NCI-H526 (cell line): ENCODE results near the gene DESI1.
"Not testable (repeated sequence)": the region's sequence is repeated elsewhere in the genome, so short reads cannot be mapped to it uniquely, and the experiment has no call there.

ENCODE experiments used
- DNase-seq, 2 experiments: peaks; one replicate each; lab custom pipeline; 2025; lab: John Stamatoyannopoulos, UW

The DESI1 gene

GRCh38 chr22:41558241-41558630 lies 62.6 kb downstream of the DESI1 start:
- not testable (repeated sequence) for DNase-seq

GRCh38 chr22:41557401-41558240 lies 63.2 kb downstream of the DESI1 start:
- no peak for DNase-seq

DNA sequence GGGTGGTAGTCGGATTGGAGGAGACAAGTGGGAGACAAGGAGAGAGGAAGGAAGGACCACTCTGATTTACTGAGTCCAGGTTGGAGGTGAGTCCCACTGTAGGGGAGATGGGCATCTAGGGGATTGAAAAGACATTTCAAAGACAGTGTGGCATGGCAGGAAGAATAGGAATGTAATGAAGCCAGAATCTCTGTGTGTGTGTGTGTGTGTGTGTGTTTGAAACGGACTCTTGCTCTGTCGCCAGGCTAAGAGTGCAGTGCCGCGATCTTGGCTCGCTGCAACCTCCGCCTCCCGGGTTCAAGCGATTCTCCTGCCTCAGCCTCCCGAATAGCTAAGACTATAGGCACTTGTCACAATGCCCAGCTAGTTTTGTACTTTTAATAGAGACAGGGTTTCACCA lies 64.3 kb downstream of the DESI1 start:
- DNase-seq: no peak

DNA sequence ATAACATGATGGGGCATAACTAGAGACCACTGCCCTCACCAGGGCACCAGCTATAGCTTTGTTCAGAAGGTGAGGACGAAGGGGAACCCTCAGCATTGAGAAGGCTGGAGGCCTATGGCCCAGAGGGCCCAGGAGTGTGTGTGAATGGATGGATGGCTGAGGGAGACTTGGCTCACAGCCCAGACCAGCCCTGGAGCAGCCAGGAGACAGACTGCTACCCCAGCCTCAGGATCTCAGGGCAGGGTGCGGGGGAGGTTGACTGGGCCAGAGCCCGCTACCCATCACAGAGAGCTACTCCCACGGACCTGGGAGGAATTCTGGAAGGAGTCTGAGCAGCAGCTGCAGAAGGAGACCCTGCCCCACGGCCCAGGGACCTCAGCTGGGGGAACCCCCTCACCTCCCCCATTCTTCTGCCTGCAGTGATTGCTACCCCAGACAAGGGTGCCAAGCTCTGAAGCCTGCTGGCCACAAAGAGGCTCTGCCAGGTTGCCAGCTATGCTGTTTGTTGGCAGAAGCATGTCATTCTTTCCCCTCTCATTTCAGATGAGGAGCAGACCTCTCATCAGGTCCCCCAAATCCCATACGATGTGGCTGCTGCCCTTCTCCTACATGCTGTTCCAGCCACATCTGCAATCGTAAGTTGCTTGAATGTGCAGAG lies 65.4 kb downstream of the DESI1 start:
- no peak for DNase-seq

- no peak for DNase-seq
Measured at GRCh38 chr22:41551877-41552582, 68.8 kb downstream of the DESI1 start.

DNA sequence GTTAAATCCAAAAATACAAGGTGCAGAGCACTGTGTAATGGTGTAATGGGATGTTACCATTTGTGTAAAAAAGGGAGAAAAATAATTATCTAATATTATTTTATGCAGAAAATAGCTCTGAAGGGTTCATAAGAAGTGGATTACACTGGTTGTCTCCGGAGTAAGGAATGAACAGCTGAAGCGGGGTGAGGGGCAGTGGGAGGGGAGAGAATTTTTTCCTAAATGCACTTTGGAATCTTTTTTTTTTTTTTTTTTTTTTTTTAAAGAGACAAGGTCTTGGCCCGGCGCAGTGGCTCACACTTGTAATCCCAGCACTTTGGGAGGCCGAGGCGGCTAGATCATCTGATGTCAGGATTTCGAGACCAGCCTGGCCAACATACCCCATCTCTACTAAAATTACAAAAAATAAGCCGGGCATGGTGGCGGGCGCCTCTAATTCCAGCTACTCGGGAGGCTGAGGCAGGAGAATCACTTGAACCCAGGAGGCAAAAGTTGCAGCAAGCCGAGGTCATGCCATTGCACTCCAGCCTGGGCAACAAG lies 69.8 kb downstream of the DESI1 start:
- DNase-seq: no peak

DNA sequence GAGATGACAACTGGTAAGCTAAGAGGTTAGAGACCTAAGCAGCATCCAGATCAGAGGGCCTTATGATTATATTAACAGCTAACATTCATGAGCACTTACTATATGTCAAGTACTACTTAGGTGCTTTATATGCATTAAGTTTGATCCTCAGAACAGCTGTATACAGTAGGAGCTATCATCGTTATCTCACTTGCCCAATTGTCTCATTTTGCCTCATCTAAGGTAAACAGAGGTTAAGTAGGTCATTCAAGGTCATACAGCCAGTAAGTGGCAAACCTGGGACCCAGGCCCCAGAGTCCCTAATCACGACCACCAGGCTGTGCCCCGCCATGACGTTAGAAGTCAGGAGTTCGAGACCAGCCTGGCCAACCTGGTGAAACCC lies 72.0 kb downstream of the DESI1 start:
- DNase-seq: no peak
